ENCODE results near the gene FASTKD3.
A peak's percentile ranks its signal among the peaks of the same experiment; 100 is the strongest.

Gene FASTKD3

DNA sequence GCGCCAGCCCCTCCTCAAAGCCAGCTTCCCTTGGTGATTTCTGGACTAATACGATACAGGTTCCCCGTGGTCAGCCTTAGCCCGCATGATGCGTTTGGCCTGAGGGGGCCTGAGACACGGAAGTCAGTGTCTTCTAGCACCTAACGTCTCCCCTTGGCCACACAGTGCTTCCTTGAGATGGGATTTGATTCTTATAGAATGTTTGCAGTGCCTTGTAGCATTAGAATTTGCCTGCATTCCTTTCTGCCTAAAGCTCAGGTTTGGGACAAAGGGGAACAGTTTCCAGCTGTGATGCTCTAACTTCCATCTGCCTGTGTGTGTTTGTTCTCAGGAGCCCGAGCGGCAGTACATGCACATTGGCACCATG lies 52.3 kb downstream of the FASTKD3 start:
- no peak overlapping the region for H3K27ac ChIP-seq
- TF ChIP-seq ZFX (IDR thresholded peaks at IDR 0.05; ENCODE audit: borderline replicate concordance) = no peak
- TF ChIP-seq, protein P1, sequence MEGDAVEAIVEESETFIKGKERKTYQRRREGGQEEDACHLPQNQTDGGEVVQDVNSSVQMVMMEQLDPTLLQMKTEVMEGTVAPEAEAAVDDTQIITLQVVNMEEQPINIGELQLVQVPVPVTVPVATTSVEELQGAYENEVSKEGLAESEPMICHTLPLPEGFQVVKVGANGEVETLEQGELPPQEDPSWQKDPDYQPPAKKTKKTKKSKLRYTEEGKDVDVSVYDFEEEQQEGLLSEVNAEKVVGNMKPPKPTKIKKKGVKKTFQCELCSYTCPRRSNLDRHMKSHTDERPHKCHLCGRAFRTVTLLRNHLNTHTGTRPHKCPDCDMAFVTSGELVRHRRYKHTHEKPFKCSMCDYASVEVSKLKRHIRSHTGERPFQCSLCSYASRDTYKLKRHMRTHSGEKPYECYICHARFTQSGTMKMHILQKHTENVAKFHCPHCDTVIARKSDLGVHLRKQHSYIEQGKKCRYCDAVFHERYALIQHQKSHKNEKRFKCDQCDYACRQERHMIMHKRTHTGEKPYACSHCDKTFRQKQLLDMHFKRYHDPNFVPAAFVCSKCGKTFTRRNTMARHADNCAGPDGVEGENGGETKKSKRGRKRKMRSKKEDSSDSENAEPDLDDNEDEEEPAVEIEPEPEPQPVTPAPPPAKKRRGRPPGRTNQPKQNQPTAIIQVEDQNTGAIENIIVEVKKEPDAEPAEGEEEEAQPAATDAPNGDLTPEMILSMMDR (IDR thresholded peaks at IDR 0.05) = peak; percentile 66

GRCh38 chr5:7815892-7816534 lies 52.8 kb downstream of the FASTKD3 start:
- TF ChIP-seq, protein P1 (IDR thresholded peaks at IDR 0.05) = peak; percentile 94
- TF ChIP-seq ZFX (IDR thresholded peaks at IDR 0.05; ENCODE audit: borderline replicate concordance) = no peak
- H3K27ac ChIP-seq = no peak overlapping the region

GRCh38 chr5:7814816-7815215 lies 54.0 kb downstream of the FASTKD3 start:
- TF ChIP-seq, protein P1 (IDR thresholded peaks at IDR 0.05) = no peak
- no peak for TF ChIP-seq ZFX (IDR thresholded peaks at IDR 0.05; ENCODE audit: borderline replicate concordance)
- H3K27ac ChIP-seq = no peak overlapping the region

GRCh38 chr5:7813576-7813975 lies 55.3 kb downstream of the FASTKD3 start:
- H3K27ac ChIP-seq = no peak overlapping the region
- TF ChIP-seq, protein P1 (IDR thresholded peaks at IDR 0.05) = no peak
- no peak for TF ChIP-seq ZFX (IDR thresholded peaks at IDR 0.05; ENCODE audit: borderline replicate concordance)

DNA sequence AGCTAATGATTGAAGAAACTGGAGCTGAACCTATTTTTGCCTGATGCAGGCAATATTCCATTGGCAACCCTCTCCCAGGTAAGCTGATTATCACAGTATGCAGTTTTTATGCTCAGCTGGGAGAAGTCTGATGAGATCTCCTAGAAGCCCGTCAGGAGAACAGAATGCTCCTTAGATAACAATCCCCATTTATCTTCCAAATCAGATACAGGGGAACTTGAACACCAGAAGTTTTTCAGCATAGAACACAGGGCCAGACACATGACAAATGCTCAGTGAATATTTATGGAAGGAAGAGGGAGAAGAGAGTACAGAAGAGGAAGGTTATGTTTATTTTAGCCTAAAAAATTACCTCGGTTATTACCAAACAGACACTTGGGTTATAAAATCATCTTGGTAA lies 55.8 kb downstream of the FASTKD3 start:
- TF ChIP-seq ZFX (IDR thresholded peaks at IDR 0.05; ENCODE audit: borderline replicate concordance) = no peak
- TF ChIP-seq, protein P1 (IDR thresholded peaks at IDR 0.05) = no peak
- no peak overlapping the region for H3K27ac ChIP-seq

- H3K27ac ChIP-seq = no peak overlapping the region
- TF ChIP-seq, protein P1 (IDR thresholded peaks at IDR 0.05) = no peak
- TF ChIP-seq ZFX (IDR thresholded peaks at IDR 0.05; ENCODE audit: borderline replicate concordance) = no peak
Measured at GRCh38 chr5:7811715-7812114, 57.1 kb downstream of the FASTKD3 start.

Data from 22Rv1 (cell line).